OCI-M2 (cell line): ENCODE data around the gene SLC34A1.
"Not testable (repeated sequence)": the region's sequence is repeated elsewhere in the genome, so short reads cannot be mapped to it uniquely, and the experiment has no call there.

Source experiments
- DNase-seq: peaks from one replicate; lab custom pipeline; 2025; ENCODE audit not compliant: unreplicated experiment; lab: John Stamatoyannopoulos, UW

SLC34A1 gene

DNA sequence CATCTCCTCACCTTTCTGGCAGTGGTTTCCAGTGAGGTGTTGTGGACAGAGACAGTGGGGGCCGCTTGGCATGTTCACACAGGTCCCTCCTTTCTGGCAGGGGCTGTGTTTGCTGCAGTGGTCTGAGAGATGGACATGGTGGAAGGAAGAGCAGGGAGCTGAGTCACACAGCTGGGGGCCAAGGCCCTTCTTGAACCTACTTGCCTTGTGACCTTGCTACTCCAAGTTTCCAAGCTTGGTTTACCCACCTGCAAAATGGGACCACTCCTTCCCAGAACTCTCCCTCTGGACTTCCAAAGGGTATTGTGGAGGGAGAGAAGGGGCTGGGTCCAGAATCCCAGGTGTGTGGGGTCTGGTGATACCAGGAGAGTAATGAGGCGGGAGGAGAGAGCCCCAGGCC lies 21.1 kb downstream of the SLC34A1 start:
- DNase-seq: no peak

DNA sequence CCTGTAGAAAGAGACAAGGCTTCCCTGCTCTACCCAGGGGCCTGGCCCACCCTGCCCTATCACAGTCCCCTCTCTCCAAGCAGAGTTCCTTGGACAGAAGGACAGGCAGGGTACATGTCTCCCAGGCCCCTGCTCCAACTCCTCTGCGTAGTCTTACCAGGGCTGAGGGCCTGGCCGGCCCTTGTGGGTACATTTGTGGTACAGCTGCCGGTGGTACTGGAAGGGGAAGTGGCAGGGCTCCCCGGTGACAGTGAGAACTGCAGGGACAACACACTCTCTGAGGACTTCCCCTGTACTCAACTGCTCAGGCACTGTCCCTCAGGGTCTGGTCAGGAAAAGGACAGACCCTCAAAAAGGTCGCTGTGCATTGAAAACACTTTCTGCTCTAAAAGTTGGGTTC lies 21.6 kb downstream of the SLC34A1 start:
- no peak for DNase-seq

DNA sequence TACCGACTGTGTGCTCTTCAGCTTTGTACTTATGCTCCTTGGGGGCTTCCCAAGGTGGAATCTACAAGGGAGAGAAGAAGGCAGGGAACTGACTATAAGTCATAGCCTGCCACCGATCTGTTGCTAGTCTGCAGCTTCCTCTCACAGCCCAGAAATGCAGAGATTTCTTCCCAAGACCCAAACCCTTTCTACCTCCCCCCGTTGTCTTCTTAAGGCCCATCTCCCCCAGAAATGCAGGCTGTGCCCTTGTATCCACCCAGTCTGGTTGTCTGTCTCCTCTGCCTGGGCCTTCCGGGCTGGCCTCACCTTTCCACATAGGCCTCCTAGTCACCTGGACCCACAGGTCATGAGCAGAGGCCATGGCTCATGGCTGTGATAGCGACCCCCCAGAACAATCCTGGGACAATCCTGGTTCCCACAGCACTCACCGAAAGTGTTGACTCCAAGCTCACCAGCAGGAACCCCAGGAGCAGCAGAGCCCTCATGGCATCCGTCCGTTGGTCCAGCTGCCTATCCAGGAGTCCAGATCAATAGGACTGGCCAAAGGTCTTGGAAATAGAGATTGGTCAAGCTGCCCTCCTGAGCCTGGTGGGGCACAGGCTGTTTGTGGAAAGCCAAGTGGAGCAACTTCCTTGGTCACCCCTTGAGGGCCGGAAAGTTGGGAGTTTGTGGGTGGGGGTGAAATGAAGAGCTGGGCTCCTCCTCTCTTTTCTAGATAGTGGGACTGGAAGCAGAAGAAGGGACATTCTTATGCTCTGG lies 25.0 kb downstream of the SLC34A1 start, which contains the start of gene F12:
Gene F12 (minus strand): TSS at position 522 of the 759 bp plus-strand sequence. CDS start 37 bp downstream, at position 485.
- no peak for DNase-seq

DNA sequence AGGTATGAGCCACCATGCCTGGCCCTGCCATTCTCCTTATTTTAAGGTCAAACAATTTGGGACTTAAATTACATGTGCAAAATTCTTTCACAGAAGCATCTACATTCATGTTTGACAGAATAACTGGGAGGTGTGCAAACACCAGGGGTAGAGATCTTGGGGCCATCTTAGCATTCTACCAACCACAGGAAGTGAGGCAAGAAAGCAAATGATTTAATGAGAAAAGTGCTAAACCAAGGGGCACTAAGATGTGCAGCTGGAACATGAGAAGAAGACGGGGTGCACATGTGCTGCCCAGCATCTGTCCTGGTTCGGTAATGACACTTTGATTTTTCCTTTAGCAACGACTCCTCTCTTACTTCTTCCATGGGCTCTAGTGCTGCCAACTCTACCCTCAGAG lies 26.3 kb downstream of the SLC34A1 start:
- no peak for DNase-seq

DNA sequence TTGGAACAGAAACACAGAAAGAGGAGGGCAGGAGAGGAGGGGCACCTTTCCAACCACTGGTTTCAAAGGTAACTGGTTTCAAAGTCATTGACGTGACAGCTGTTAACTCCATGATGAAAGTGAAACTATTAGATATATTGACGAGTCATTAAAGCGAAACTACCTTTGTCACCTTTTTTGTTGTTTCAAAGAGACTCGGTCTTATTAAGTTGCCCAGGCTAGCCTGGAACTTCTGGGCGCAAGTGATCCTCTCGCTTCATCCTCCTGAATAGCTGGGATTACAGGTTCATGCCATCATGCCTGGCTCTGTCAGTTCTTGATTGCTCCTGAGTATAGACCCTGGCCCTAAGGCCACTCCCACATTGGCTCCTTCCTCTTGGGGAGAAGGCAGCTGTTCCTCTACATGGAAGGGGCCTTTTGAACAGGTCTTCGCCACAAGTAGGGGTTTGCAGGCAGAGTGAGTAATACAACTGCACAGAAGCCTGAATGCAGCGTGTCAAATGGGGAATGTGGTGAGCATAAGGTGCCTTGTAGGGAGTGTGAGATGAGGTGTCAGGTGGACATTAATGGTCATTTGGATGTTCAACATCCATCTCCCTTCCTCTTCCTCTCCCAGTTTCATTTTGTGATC lies 28.5 kb downstream of the SLC34A1 start:
- no peak for DNase-seq

DNA sequence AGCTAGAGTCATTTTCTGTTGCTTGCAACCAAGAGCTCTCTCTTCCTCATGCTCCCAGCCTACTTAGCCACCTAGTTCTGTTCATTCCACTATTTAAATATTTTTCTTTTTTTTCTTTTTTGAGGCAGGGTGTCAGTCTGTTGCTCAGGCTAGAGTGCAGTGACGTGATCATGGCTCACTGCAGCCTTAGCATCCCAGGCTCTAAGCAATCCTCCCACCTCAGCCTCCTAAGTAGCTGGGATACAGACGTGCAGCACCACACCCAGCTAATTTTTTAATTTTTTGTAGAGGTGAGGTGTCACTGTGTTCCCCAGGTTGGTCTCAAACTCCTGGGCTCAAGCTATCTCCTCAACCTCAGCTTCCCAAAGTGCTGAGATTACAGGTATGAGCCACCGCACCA lies 30.2 kb downstream of the SLC34A1 start:
- no peak for DNase-seq

DNA sequence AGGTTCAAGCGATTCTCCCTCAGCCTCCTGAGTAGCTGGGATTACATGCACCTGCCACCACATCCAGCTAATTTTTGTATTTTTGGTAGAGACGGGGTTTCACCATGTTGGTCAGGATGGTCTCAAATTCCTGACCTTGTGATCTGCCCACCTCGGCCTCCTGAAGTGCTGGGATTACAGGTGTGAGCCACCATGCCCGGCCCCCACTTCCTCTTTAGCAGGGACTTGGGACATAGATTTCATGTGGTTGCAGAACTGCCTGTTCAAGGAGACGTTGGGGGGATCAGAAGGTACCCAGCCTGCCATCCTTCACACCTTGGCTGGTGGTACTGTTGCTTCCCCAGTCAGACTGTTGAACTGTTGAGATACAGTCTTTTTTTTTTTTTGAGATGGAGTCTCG lies 32.8 kb downstream of the SLC34A1 start:
- DNase-seq: not testable (repeated sequence)

DNA sequence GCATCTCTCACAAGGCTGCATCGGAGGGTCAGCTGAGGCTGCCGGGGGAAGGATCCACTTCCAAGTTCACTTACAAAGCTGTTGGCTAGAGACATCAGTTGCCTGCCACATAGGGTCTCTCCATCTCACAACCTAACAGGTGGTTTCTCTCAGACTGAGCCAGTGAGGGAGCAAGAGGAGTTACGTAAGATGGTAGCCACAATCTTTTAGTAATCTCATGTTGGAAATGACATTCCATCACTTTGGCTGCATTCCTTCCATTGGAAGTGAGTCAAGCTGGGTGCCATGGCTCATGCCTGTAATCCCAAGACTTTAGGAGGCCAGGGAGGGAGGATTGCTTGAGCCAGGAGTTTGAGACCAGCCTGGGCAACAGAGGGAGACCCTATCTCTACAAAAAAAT lies 34.8 kb downstream of the SLC34A1 start:
- no peak for DNase-seq

DNA sequence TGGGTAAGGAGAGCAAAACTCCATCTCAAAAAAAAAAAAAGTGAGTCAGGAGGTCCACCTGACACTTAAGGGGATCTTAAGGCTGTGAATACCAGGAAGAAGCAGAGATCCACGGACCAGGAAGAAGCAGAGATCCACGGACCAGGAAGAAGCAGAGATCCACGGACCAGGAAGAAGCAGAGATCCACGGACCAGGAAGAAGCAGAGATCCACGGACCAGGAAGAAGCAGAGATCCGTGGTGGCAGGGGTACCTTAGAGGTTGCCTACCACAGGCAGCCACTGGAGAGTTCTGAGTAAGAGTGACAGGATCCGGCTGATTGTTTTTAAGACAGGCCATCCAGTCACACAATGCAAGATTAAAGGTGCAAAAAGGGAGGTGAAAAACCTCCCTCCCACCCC lies 36.2 kb downstream of the SLC34A1 start:
- not testable (repeated sequence) for DNase-seq

DNA sequence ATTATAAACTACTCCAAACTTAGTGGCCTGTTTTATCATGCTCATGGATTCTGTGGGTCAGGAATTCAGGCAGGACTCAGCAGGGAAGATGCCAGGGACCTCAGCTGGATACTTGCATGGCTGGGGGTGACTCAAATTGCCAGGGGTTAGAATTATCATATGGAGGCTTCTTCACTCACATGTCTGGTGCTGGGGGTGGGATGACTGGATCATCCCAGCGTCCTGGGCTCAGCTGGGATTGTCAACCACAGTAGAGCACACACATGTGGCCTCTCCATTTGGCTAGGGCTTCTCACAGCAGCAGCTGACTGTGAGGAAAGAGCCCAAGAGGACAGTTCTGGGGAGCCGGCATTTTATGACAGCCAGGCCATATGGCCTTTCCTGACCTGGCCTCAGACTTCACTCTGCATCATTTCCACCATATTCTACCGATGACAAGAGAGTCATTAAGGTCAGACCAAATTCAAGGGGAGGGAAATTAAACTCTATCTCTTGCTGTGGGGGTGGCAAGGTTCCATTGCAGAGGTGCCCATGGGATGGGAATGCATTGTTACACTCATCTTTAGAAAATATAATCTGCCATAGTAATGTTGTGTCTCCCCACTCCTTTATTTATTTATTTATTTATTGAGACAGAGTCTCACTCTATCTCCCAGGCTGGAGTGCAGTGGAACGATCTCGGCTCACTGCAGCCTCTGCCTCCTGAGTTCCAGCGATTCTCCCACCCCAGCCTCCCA lies 37.0 kb downstream of the SLC34A1 start:
- DNase-seq: no peak

DNA sequence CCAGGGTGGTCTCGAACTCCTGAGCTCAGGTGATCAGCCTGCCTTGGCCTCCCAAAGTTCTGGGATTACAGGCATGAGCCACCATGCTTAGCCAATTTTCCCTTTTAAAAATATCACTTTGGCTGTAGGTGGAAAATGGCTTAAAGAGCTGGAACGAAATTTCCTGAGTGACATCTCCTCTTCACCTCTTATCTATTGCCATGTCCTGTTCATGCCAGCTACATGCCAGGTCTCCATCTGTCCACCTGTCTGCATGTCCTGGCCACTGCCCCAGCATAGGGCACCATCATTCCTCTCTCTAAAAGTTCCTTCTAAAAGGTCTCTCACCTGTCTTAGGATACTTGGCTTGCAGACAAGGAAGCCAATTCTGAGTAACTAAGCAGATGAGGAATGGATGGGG lies 39.4 kb downstream of the SLC34A1 start:
- DNase-seq: no peak

DNA sequence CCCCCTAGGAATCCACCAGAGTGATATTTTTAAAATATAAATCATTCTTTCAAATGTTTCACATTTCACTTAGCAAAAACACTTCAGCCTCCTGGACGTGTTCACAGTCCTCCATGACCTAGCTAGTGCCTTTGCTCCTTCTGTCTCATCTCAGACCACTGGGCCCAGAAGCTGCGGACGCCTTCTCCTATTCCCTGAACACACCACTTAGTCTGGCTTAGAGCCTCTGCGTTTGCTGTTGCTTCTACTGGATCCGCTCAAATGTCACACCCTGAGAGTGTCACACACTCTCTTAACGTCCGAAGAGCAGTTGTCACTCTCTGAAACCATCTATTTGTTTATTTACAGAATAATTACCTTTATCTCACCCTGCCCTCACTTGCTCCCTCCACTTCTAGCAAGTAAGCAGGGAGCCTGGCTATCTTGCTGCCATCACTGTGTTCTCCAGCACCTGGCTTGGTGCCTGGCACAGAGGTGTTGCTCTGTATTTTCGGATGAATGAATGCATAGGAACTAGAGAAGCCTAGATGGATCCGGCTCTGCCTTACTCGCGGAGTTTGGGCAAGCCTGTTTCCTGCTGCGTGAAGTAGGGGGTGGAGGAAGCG lies 41.1 kb downstream of the SLC34A1 start:
- DNase-seq: no peak

DNA sequence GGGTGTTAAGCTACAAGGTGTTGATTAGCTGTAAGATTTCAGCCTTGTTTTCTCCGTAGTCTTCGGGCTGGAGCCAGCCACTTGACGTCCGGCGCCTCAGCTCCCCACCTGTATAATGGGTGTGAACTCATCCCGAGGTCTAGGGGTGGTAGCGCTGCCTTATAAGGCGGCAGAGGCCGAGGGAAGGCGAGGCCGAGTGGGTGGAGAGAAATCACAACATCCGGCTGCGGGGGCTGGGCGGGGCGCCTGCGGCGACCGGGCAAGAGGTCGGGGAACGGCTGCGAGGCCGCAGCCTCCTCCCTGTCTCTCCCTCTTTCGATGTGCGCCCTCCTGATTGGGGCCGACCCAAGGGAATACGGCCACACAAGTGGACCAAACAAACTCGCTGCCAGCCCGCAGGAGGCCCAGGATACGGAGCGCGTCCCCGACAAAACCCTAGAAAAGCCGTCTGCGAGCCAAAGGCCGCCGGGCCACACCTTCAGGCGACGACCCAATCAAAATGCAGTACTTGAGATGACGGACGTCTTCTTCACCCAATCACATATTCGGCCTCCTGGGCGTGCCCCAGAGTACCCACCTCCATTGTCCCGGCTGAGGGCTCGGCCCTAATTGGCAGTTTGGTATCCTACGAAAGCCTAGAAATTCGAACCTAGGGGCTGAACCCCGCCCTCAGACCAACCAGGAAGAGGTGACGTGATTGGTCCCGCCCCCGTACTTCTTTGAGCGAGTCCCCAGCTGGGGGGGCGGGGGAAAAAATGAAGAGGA lies 41.7 kb downstream of the SLC34A1 start:
- peak; percentile 96 for DNase-seq

DNA sequence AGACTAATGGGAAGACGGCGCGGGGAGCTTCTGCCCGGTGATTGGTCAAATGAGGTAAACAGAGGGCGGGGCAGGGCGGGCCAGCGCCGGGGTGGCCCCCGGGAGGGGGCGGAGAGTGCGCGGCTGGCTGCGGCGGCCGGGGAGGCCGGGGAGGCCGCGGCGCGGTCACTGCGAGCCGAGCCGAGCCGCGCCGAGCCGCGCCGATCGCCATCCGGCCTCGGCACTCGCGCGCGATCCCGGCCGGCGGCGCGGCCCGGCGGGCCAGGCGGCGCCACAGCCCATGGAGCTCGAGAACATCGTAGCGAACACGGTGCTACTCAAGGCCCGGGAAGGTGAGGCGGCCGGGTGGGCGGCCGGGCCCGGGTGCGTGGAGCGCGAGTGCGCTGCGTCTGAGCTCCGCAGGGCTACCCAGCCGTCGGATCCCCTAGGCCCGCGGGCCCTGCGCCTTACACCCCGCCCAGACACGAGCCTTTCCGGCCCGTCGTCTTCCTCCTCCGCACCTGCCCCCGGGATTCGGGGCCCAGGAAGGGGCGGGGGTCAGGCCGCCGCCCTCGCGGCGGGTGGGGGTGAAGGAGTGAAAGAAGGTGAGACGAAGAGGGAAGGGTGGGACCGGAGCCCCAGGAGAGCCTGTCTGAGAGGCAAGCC lies 42.5 kb downstream of the SLC34A1 start, which contains the start of gene GRK6:
Gene GRK6 (plus strand): TSS at position 111 of the 645 bp plus-strand sequence. CDS start 170 bp downstream, at position 281.
- DNase-seq: no peak

DNA sequence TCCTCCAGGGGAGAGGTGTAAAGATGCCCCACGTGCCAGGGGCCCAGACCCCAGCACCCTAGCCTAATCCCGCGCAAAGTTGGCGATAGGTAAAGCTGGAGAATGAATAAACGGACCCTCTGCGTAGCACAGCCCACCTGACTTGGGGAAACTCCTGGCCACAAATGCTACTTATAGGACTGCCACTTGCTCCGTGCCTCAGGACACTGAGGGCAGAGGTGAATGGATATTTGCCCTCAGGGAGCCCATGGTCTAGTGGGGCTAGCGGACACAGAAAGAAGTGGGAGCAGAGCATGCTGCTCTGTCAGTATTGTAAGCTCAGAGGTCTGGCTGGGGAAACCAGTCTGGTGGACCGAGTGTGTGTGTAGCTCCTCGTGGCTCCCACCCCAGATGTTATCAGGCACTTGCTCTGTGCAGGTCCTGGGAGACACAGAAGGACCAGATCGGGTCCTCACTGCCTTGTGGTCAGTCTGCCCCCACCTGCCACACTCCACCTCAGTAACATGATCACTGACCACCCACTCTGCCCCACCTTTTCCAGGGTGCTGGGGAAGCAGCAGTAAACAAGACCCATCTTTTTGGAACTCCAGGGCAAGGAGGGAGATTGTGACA lies 43.1 kb downstream of the SLC34A1 start:
- no peak for DNase-seq

DNA sequence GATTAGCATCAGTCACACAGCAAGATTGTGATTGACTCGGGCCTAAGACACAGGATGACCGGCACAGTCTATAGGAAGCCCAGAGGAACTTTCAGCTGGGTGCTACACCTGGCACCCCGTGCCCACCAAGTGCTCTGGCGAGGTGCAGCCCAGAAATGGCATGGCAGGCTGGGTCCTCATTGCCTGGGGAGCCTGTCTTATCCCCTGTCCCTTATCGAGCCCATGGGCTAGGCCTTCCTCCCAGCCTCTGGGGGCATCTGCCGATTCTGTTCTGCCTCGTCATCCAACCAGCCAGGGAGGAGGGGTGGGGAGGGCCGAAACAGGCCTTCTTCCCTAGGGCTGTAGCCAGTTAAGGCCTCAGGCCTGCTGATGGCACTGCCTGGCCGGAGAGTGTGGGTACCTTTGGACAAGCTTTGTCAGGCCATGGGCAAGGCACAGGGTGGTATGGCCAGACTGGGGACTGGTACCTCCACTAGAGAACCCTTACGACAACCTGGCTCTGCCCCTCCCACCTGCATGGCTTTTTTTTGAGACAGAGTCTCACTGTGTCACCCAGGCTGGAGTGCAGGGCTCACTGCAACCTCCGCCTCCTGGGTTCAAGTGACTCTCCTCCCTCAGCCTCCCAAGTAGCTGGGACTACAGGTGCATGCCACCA lies 43.8 kb downstream of the SLC34A1 start:
- DNase-seq: no peak

DNA sequence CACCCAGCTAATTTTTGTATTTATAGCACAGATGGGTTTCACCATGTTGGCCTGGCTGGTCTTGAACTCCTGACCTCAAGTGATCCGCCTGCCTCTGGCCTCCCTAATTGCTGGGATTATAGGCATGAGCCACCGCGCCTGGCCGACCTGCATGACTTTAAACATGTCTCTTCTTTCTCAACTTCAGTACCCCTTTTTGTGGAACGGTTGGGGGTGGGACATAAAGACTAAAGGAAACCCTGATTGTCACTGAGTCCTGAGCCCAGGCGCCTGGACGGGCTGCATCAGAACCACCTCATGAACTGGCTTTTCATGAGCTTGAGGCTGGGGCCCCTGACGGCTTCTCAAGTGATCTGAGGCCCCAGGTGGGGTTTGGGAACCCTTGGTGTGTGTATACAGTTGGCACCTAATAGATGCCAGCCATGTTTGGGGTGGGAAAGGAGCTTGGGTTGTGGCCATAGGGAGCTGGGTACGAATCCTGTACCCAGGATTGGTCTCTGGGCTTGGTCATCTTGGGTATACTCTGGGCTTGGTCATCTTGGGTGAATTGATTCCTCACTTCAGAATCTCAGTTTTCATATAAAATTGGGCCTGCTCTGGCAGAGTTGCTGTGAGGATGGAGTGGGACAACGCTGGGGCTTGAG lies 44.5 kb downstream of the SLC34A1 start:
- no peak for DNase-seq

DNA sequence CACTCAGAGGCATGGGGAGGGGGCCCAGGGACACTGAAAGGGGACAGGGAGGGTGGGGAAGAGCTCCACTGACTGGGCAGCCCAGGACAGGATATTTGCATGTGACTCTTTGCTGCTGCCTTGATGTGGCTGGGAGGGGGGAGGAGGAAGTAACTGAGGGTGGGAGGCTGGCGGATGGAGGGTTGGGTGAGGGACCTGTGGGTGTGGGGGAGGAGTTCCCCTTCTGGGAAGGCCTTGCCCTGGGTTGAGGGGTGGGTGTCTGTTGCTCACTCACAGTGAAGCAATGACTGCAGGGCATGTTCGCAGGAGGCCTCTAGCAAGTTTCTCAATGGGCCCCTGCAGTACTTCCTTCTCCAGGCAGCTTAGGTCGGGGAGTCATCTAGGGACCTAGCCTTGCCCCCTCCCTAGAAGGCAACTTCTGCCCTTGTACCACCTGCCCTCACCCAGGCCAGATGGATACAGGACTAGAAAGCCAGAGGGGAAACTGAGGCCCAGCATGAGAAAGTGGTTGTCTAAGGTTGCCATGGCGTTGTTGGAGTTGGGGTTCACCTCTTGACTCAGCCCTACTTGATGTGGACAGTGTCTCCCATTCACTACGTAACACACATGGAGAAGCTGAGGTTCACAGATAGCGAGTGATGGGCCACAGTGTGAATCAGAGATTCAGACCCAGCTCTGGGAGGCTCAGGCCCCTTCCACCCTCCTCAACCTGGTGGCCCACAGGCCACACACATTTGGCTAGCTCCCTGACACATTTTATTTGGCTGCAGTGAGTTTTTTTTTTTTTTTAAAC lies 45.2 kb downstream of the SLC34A1 start:
- DNase-seq: no peak
